Adrenal gland (tissue), 5 donors: ENCODE results near the gene RASGRP2.
A peak's percentile ranks its signal among the peaks of the same experiment; 100 is the strongest.

Experiments used
- POLR2A ChIP-seq, 2 donors: fragments of 450-650 bp; IDR thresholded peaks; one replicate each; pipeline ENCODE4 v1.6.1; 2017; ENCODE audit warnings: antibody characterized with exemption in 2 of 2, mild to moderate bottlenecking in 2 of 2, moderate library complexity in 1 of 2
- TF ChIP-seq, protein P1 (sequence below), 6 experiments: fragments of 450-650 bp in 4 of 6; fragments of 200-600 bp in 2 of 6; sonication (generic) in 1 of 6; IDR thresholded peaks; 1 replicate in 5 of 6; 2 replicates in 1 of 6; pipeline versions ENCODE4 v1.5.1 to v1.8.0; 2016 to 2021; ENCODE audit warnings: antibody characterized with exemption in 6 of 6, mild to moderate bottlenecking in 2 of 6, moderate library complexity in 1 of 6
- donor health status: DM: no; HTN: no; CAD: no.

- TF ChIP-seq, protein P1, sequence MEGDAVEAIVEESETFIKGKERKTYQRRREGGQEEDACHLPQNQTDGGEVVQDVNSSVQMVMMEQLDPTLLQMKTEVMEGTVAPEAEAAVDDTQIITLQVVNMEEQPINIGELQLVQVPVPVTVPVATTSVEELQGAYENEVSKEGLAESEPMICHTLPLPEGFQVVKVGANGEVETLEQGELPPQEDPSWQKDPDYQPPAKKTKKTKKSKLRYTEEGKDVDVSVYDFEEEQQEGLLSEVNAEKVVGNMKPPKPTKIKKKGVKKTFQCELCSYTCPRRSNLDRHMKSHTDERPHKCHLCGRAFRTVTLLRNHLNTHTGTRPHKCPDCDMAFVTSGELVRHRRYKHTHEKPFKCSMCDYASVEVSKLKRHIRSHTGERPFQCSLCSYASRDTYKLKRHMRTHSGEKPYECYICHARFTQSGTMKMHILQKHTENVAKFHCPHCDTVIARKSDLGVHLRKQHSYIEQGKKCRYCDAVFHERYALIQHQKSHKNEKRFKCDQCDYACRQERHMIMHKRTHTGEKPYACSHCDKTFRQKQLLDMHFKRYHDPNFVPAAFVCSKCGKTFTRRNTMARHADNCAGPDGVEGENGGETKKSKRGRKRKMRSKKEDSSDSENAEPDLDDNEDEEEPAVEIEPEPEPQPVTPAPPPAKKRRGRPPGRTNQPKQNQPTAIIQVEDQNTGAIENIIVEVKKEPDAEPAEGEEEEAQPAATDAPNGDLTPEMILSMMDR (IDR thresholded peaks at IDR 0.05), result peak; percentile 42 to 78 (median 74)
- TF ChIP-seq POLR2A (IDR thresholded peaks at IDR 0.05), result no peak
These were observed 902 bp downstream of the RASGRP2 start for GRCh38 chr11:64742889-64743590.
